ENCODE data around the gene KRT82. TPM values are rescaled to one million over a fixed set of nuclear protein-coding genes. Genes with fewer than 3 reads are reported as not detected.

The KRT82 gene
- total and polyA plus RNA-seq, 2 of the 8 experiments (the other 6 are each of a cell fraction or from before 2014, with no cell fraction given), result not detected

DNA sequence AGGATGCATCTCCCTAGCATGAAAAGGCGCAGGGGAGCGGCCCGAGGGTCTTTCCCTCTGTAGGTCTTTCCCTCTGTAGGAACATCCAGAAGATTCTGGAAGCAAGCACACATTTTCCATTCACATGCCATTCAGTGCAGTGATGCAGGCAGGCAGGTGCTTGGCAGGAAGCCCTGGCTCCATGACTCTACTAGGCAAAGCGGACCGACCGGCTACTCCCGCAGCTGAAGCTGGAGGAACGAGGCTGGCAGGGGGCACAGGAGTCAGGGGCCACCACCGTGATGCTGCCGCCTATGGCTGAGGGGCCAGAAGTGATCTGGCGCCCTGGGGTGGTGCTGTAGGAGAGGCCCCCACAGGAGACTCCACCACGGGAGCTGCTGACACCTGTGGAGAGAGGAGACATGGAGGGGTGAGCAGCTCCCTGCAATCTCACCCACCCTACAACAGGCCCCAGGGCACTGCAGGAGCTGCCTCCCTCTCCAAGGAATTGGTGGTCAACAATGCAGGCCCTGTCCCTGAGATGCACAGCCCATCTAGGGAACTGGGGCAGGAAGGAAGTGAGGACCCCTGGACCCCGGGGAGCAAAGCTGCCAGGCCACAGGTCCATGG, 45.4 kb downstream of the KRT82 start:
- H3K79me2 ChIP-seq (ENCODE audit: control insufficient read depth in 1 of 2, insufficient read depth in 2 of 2, low read length in 2 of 2), result no peaks in the 10 kb centered on the region
- H3K14ac ChIP-seq (ENCODE audit: insufficient read length), result no peak overlapping the region
- no peaks in the 10 kb centered on the region for H3K27me3 ChIP-seq (replicated peaks in 1 of 4; ENCODE audit: control insufficient read depth in 3 of 4, extremely low read depth in 1 of 4, insufficient read depth in 3 of 4, low read length in 3 of 4)
- H4K91ac ChIP-seq (replicated peaks; ENCODE audit: insufficient read length, low read length), result no peak overlapping the region
- no peaks in the 10 kb centered on the region for H4K20me1 ChIP-seq (replicated peaks in 1 of 2; ENCODE audit: control insufficient read depth in 1 of 2, insufficient read depth in 2 of 2, low read length in 2 of 2)
- H2AK5ac ChIP-seq (ENCODE audit: low read depth, low read length), result no peak overlapping the region
- ChIA-PET CTCF (ENCODE audit: partially characterized antibody) (interaction anchor here (0.6 to 6.7 kb wide), 37 partner anchors 11 to 518 kb away, joined by 3 to 88 read pairs (median 5); partner anchors contain the start of genes KRT80 and KRT84), POLR2A (ENCODE audit: partially characterized antibody) (no interaction called here)
- H3K23me2 ChIP-seq (ENCODE audit: low read depth, low read length), result no peaks in the 10 kb centered on the region
- no peak for FAIRE-seq
- no peak overlapping the region for H3K18ac ChIP-seq (ENCODE audit: extremely low read depth, low read length)
- no peak overlapping the region for H4K5ac ChIP-seq (ENCODE audit: insufficient read length, low read depth, low read length)
- no peak overlapping the region for H2AFZ ChIP-seq (ENCODE audit: low read length)
- no peak overlapping the region for H4K8ac ChIP-seq (ENCODE audit: extremely low read depth, insufficient read depth, low read length)
- H2BK20ac ChIP-seq (ENCODE audit: low read length), result no peak overlapping the region
- H3K23ac ChIP-seq (ENCODE audit: insufficient read length), result no peak overlapping the region
- H3K4me2 ChIP-seq (ENCODE audit: insufficient read depth in 1 of 2, low read depth in 2 of 2, low read length in 2 of 2), result no peak overlapping the region
- no peaks in the 10 kb centered on the region for H3K36me3 ChIP-seq (ENCODE audit: control insufficient read depth in 2 of 4, insufficient read depth in 4 of 4, low read length in 3 of 4)
- H3K4me1 ChIP-seq (replicated peaks in 1 of 4; ENCODE audit: control insufficient read depth in 3 of 4, insufficient read depth in 4 of 4, low read length in 3 of 4), result no peaks in the 10 kb centered on the region
- TF ChIP-seq RBBP5 (IDR thresholded peaks at IDR 0.05; ENCODE audit: borderline replicate concordance, low read depth, low read length) (no peak), ATF3 (IDR thresholded peaks at IDR 0.05; ENCODE audit: insufficient read depth, low read depth, low read length) (no peak), KDM4A (IDR thresholded peaks at IDR 0.05; ENCODE audit: low read depth, low read length, severe bottlenecking) (no peak), YY1 (IDR thresholded peaks at IDR 0.05; ENCODE audit: low read depth, low read length) (no peak), RFX5 (IDR thresholded peaks at IDR 0.05; ENCODE audit: borderline replicate concordance, low read depth, low read length) (no peak), GABPA (IDR thresholded peaks at IDR 0.05; ENCODE audit: borderline replicate concordance, insufficient read depth, low read length) (no peak), SIX5 (IDR thresholded peaks at IDR 0.05; ENCODE audit: low read depth, low read length) (no peak)
- TF ChIP-seq, protein P1, sequence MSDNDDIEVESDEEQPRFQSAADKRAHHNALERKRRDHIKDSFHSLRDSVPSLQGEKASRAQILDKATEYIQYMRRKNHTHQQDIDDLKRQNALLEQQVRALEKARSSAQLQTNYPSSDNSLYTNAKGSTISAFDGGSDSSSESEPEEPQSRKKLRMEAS (IDR thresholded peaks at IDR 0.05), result no peak
- H3K9me3 ChIP-seq (ENCODE audit: insufficient read depth in 2 of 2, low read depth in 1 of 2, low read length in 1 of 2), result no peaks in the 10 kb centered on the region; a peak in 1 of 4 replicates
- H2BK5ac ChIP-seq (ENCODE audit: low read depth, low read length), result no peak overlapping the region
- no peak overlapping the region for H3K4me3 ChIP-seq (ENCODE audit: extremely low read depth in 1 of 4, insufficient read depth in 2 of 4, low read depth in 3 of 4, low read length in 4 of 4)
- no peak for DNase-seq (ENCODE audit: low read depth in 1 of 2, low spot score in 2 of 2)
- no peak overlapping the region for H3K9ac ChIP-seq (replicated peaks in 1 of 4; ENCODE audit: extremely low read depth in 1 of 4, low read depth in 3 of 4, low read length in 3 of 4)
- H2BK12ac ChIP-seq (ENCODE audit: low read depth, low read length), result no peak overlapping the region
- no peaks in the 10 kb centered on the region for H3K79me1 ChIP-seq (ENCODE audit: low read depth, low read length)
- no peak overlapping the region for H3K4ac ChIP-seq (replicated peaks; ENCODE audit: insufficient read length, low read depth, low read length)
- no peak overlapping the region for H2BK120ac ChIP-seq (replicated peaks; ENCODE audit: low read depth, low read length)
- no peak overlapping the region for H3K56ac ChIP-seq (replicated peaks; ENCODE audit: insufficient read length, low read depth, low read length)
- WGBS, 2 experiments (ENCODE audit: extremely low coverage in 1 of 2, insufficient coverage in 1 of 2, insufficient read length in 1 of 2, insufficient replicate concordance in 2 of 2, low coverage in 1 of 2, low lambda C conversion rate in 2 of 2, missing lambda C conversion rate in 1 of 2), result 91% methylated on average over 13 of the region's 13 CpGs; no CpG with 5 or more reads in 1 of the 2 experiments
- no peak overlapping the region for H2BK15ac ChIP-seq (ENCODE audit: low read length)
- no peak overlapping the region for H3K27ac ChIP-seq (ENCODE audit: low read depth, low read length)
